Kidney (tissue), 14 donors: Measurements from ENCODE around the gene CD99. TPM values are rescaled to one million over a fixed set of nuclear protein-coding genes. Genes with fewer than 3 reads are reported as not detected.
A peak's percentile ranks its signal among the peaks of the same experiment; 100 is the strongest.

Source experiments
- DNase-seq, 5 donors: peaks; one replicate each; pipeline ENCODE4 v3.0.0-alpha.2; 2013 to 2020
- FAIRE-seq: peaks from 2 replicates; lab custom pipeline; 2012; peaks lifted over from hg19 to GRCh38; lab: Jason Lieb, UNC
- H3K27ac ChIP-seq, 2 donors: one replicate each; pipeline ENCODE4 v1.7.0; 2013; ENCODE audit warnings: low read depth in 2 of 2, low read length in 2 of 2, inconsistent platforms in 1 of 2
- H3K27me3 ChIP-seq: one replicate; pipeline ENCODE4 v1.7.1; 2013; ENCODE audit warnings: low read length, inconsistent platforms; ENCODE audit not compliant: control insufficient read depth, insufficient read depth
- H3K36me3 ChIP-seq, 3 donors: one replicate each; pipeline versions ENCODE4 v1.7.0 to v1.7.1; 2013; ENCODE audit warnings: low read length in 3 of 3, control low read depth in 1 of 3, inconsistent platforms in 1 of 3; ENCODE audit not compliant: insufficient read depth in 3 of 3, control insufficient read depth in 2 of 3
- H3K4me1 ChIP-seq, 3 donors: one replicate each; pipeline versions ENCODE4 v1.7.0 to v1.7.1; 2013; ENCODE audit warnings: low read length in 3 of 3, inconsistent platforms in 1 of 3, low read depth in 1 of 3; ENCODE audit not compliant: control insufficient read depth in 2 of 3, insufficient read depth in 2 of 3
- H3K4me3 ChIP-seq, 3 donors: one replicate each; pipeline versions ENCODE4 v1.7.0 to v1.8.1; 2013; ENCODE audit warnings: low read length in 3 of 3, control low read depth in 1 of 3, inconsistent platforms in 1 of 3
- H3K9ac ChIP-seq, 3 donors: one replicate each; pipeline versions ENCODE4 v1.7.0 to v1.7.1; 2013; ENCODE audit warnings: low read length in 3 of 3, control low read depth in 1 of 3, inconsistent platforms in 1 of 3
- H3K9me3 ChIP-seq, 3 donors: one replicate each; pipeline versions ENCODE4 v1.7.0 to v1.7.1; 2013; ENCODE audit warnings: low read length in 3 of 3, control low read depth in 1 of 3, inconsistent platforms in 1 of 3; ENCODE audit not compliant: control insufficient read depth in 2 of 3, insufficient read depth in 1 of 3
- intact Hi-C: fragments of 100-400 bp; cut with DNase I; formaldehyde crosslinking; loops from one replicate; pipeline ENCODE4 v1.11.1; 2022
- polyA plus RNA-seq: library from polyadenylated mRNA; stranded (reverse); fragments of 350-450 nt; fragmentation: Illumina TruSeq; extraction: RNeasy Lipid Tissue Mini Kit (QIAGEN cat#74804); gene quantifications from one replicate; pipeline ENCODE4 v1.2.3, GENCODE V29; 2014; ENCODE audit warnings: low read depth, low replicate concordance; ENCODE audit not compliant: insufficient read depth
- total RNA-seq: library from RNA; stranded (reverse); fragmentation: NEBNext Ultra II Directional; extraction: Animal tissue kit (Norgen Biotek cat#: 25700); gene quantifications from one replicate; pipeline ENCODE4 v1.2.1, GENCODE V29; 2021
- TF ChIP-seq, protein P1 (sequence below): IDR thresholded peaks from 3 replicates; pipeline ENCODE4 v1.5.1; 2012; ENCODE audit warnings: mild to moderate bottlenecking, moderate library complexity, borderline replicate concordance; ENCODE audit not compliant: insufficient read depth; ENCODE audit errors: extremely low read depth
- donor health status: control.
- donor health status: control.
- donor health status: control.
- donor health status: control.
- donor health status: control.
- donor health status: DM: yes; HTN: yes; CAD: no.
- donor health status: Normal renal cell carcinoma (clear cell type).

The CD99 gene
- total and polyA plus RNA-seq, 2 donors from 2014 or later = 125 to 136 TPM

DNA sequence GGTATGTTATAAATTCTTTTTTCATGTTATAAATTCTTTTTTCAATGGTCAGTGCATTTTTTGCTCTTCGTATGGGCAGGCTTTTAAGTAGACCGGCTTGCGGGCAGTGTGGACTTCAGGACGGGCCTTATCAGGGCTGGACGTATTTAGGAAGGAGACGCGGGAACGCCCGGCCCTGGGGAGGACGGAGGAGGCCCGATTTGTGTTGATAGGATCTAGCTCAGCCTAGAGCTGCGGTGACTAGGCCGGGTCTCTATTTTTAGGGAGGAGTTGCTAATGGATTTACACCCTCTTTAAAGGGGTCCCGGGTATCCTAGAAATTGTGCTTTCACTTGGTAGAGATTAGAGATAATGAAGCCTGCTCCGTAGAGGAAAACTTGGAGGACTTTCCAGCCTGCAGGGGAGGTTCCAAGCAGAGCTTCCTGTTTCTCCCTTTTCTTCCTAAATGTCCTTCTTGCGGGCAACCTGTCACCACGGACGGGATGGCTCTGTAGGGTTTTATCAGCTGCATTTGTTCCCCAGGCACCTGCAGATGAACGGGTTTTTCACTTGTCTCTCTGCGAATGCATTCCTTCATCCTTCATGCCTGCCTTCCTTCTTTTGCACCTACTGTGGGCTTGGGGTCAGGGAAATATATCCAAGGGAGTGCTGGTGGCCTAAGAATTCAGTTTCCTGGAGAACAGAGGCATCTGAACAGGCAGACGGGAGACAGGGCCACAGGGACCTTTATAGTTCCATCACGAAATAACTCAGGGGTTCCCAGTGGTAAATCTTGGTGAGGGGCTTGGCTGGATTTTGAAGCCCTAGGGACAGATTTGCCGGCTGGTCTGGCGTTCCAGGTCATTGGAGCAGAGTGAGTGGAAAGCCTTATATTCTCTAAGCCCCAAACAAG, 1.4 kb downstream of the CD99 start:
- Histone ChIP-seq H3K36me3 (no peaks in the 10 kb centered on the region), H3K27ac (peak overlapping the region; percentile 36 to 63), H3K9ac (peak overlapping the region; percentile 49 to 81 (median 55)), H3K27me3 (no peaks in the 10 kb centered on the region), H3K4me1 (peaks cover 0 to 9% (median 6%) of the 10 kb centered on the region in 3 donors), H3K9me3 (no peaks in the 10 kb centered on the region), H3K4me3 (peak overlapping the region; percentile 60 to 88 (median 76))
- intact Hi-C loops = no loop called here
- TF ChIP-seq, protein P1, sequence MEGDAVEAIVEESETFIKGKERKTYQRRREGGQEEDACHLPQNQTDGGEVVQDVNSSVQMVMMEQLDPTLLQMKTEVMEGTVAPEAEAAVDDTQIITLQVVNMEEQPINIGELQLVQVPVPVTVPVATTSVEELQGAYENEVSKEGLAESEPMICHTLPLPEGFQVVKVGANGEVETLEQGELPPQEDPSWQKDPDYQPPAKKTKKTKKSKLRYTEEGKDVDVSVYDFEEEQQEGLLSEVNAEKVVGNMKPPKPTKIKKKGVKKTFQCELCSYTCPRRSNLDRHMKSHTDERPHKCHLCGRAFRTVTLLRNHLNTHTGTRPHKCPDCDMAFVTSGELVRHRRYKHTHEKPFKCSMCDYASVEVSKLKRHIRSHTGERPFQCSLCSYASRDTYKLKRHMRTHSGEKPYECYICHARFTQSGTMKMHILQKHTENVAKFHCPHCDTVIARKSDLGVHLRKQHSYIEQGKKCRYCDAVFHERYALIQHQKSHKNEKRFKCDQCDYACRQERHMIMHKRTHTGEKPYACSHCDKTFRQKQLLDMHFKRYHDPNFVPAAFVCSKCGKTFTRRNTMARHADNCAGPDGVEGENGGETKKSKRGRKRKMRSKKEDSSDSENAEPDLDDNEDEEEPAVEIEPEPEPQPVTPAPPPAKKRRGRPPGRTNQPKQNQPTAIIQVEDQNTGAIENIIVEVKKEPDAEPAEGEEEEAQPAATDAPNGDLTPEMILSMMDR = no peak
- FAIRE-seq (no peak), DNase-seq (peak in 3 of 5 donors; percentile 20 to 54 (median 53))

DNA sequence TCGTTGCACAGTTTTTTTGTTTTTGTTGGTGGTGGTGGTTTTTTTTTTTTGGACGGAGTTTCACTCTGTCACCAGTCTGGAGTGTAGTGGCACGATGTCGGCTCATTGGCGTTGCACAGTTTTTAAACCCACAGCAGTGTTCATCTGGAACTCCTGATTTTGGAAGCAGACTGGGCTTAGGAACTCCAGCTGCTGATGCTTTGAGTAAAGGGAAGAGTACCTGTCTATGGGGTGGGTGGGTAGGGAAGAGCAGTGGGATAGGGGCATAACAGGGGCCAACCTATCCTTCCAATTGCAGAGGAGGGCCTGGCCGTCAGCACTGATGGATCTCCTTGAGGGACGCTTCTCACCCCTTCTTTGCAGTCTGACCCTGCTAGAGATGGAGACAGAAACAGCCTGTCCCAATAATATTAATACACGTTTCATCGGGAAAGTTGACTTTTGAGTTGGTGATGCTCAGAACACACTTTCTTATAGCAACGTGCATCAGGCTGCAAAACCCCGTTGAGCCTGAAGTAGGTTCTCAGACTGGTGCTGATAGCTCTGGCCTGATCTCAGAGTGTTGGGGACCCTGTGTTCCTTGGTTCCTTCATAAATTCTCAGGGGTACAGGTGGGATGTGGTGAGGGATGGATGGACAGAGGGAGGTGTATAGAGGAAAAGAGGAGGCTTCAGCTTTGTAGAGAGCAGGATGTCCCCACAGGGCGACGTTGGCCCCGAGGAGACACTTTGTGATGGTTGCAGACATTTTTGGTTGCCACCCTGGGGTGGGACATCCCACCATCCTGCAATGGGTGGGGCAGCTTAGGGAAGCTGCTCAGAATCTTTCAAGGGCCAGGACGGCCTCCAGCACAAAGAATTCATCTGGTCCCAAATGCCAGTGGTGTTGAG, 2.3 kb downstream of the CD99 start:
- Histone ChIP-seq H3K27ac (no peak overlapping the region), H3K4me3 (peak overlapping the region in 2 of 3 donors; percentile 76 to 88)
- intact Hi-C loops = no loop called here

DNA sequence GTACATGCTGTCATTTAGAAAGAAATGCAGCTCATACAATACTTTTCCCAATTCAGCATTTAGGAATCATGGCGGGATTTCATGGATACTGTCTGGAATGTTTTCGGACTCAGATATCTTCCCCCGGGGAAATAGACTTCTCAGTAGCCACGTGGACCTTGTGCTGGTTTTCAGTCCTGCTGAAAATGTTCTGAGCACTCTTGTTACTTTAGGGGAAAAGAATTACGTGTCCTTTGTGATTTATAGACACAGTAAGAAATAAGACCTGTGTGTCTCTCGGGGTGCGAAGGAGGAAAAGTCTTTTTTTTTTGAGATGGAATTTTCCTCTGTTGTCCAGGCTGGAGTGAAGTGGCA, 3.8 kb downstream of the CD99 start:
- H3K4me1 ChIP-seq = peaks cover 0 to 9% (median 6%) of the 10 kb centered on the region in 3 donors
- FAIRE-seq = no peak

More for the DNA sequence above, 2.3 kb downstream of the CD99 start:
- Histone ChIP-seq H3K27me3 (no peaks in the 10 kb centered on the region), H3K9ac (peak overlapping the region in 1 of 3 donors; percentile 81), H3K36me3 (no peaks in the 10 kb centered on the region), H3K9me3 (no peaks in the 10 kb centered on the region), H3K4me1 (peaks cover 0 to 9% (median 6%) of the 10 kb centered on the region in 3 donors)
- no peak for FAIRE-seq
- TF ChIP-seq, protein P1 = no peak
- DNase-seq = no peak

More for the DNA sequence above, 3.8 kb downstream of the CD99 start:
- TF ChIP-seq, protein P1 = no peak
- H3K9me3 ChIP-seq = no peaks in the 10 kb centered on the region
- intact Hi-C loops = no loop called here
- H3K27ac ChIP-seq = no peak overlapping the region
- H3K9ac ChIP-seq = no peak overlapping the region
- H3K27me3 ChIP-seq = no peaks in the 10 kb centered on the region
- DNase-seq = peak in 1 of 5 donors; percentile 8
- H3K4me3 ChIP-seq = no peak overlapping the region
- H3K36me3 ChIP-seq = no peaks in the 10 kb centered on the region
